ENCODE results near the gene CACNA2D2. TPM values are rescaled to one million over a fixed set of nuclear protein-coding genes. Genes with fewer than 3 reads are reported as not detected.

CACNA2D2 gene
- total RNA-seq, 1 donor from 2014 or later, result 1.00 TPM

DNA sequence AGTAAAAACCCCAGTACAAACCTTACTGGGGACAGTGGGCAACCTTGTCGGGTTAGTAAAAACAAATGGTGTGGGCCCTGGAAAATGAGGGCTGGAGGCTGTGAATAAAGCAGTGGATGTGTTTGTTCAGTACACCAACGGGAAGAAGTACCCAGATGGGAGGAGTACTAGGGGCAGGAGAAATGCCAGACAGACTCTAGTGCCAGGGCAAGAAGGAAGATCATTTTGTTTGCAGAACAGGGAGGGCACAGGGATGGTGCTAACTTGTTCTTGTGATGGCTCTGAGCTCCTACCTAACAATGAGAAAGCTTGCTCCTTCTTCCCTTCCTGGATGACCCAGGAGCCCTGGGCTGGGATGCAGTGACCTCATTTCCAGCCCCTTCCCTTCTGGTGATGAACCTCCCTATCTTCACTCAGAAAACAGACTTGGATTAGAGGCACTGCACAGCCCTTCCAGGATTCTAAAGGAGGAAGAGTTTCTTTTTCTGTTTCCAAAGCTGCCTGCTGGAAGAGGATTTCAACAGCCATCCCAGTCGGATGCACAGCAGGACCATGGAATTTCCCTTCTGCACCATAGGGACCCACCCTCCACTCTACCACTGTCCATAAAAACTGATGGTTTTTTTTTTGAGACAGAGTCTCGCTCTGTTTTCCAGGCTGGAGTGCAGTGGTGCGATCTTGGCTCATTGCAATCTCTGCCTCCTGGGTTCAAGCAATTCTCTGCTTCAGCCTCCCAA, 168.9 kb downstream of the CACNA2D2 start:
- Histone ChIP-seq H3K4me3 (ENCODE audit: insufficient read depth, low read depth, low read length) (no peak overlapping the region), H3K79me2 (ENCODE audit: insufficient read depth, low read length) (peaks cover 73% of the 10 kb centered on the region), H3K27ac (ENCODE audit: low read depth, low read length) (peak overlapping the region; percentile 69), H3K4me1 (ENCODE audit: insufficient read depth, low read length) (peaks cover 32% of the 10 kb centered on the region), H3K27me3 (ENCODE audit: insufficient read depth, low read length) (no peaks in the 10 kb centered on the region), H4K20me1 (ENCODE audit: insufficient read depth, low read length) (peaks cover 66% of the 10 kb centered on the region), H3K4me2 (ENCODE audit: low read length) (peak overlapping the region; percentile 94), H3K9me3 (ENCODE audit: insufficient read depth, low read depth, low read length) (no peaks in the 10 kb centered on the region), H3K9ac (ENCODE audit: low read length) (peak overlapping the region; percentile 65), H2AFZ (ENCODE audit: low read depth, low read length) (no peak overlapping the region), H3K36me3 (ENCODE audit: insufficient read depth, low read length) (peaks cover 26% of the 10 kb centered on the region)
- DNase-seq (ENCODE audit: low read depth) (no peak), FAIRE-seq (no peak)
- no peak for TF ChIP-seq EZH2 (IDR thresholded peaks at IDR 0.05; ENCODE audit: insufficient read depth, low read length)
- TF ChIP-seq, protein P1, sequence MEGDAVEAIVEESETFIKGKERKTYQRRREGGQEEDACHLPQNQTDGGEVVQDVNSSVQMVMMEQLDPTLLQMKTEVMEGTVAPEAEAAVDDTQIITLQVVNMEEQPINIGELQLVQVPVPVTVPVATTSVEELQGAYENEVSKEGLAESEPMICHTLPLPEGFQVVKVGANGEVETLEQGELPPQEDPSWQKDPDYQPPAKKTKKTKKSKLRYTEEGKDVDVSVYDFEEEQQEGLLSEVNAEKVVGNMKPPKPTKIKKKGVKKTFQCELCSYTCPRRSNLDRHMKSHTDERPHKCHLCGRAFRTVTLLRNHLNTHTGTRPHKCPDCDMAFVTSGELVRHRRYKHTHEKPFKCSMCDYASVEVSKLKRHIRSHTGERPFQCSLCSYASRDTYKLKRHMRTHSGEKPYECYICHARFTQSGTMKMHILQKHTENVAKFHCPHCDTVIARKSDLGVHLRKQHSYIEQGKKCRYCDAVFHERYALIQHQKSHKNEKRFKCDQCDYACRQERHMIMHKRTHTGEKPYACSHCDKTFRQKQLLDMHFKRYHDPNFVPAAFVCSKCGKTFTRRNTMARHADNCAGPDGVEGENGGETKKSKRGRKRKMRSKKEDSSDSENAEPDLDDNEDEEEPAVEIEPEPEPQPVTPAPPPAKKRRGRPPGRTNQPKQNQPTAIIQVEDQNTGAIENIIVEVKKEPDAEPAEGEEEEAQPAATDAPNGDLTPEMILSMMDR (IDR thresholded peaks at IDR 0.05; ENCODE audit: insufficient read depth, low read depth, low read length), result no peak
- Mint-ChIP-seq H3K4me3 (ENCODE audit: unreplicated experiment) (peak overlapping the region; percentile 68), H3K4me1 (ENCODE audit: low read depth, unreplicated experiment) (peaks cover 23% of the 10 kb centered on the region), H3K27ac (ENCODE audit: unreplicated experiment) (peak overlapping the region; percentile 88), H3K27me3 (ENCODE audit: low read depth, unreplicated experiment) (peaks cover under 1% of the 10 kb centered on the region), H3K36me3 (ENCODE audit: low read depth, unreplicated experiment) (peaks cover 9% of the 10 kb centered on the region), H3K9me3 (ENCODE audit: unreplicated experiment) (no peaks in the 10 kb centered on the region)

DNA sequence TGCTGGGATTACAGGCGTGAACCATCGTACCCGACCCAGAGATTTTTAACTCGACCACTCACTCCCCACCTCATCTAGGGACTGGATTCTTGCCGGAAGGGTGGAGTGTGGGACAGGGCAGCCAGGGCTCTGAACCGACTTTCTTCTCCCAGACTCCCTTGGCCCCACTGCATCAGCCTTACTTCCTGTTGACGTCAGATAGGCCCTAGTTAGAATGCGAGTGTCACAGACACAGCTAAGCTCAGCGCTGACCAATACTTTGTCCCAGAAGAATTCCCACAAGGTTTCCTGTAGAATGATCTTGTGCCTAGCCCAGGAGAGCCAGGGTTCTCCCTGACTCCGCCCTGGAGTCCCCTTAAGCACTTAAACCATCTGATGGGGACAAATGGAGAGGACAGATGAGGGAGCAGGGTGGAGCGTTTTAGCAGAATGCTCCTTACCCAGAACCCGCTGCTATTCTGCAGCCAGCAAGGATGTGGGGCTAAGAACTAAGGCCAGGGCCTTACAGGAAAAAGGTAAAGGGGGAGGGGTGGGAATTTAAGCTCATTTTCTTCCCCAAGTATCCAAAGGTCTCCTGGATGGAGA, 169.6 kb downstream of the CACNA2D2 start:
- peaks cover 32% of the 10 kb centered on the region for H3K4me1 ChIP-seq (ENCODE audit: insufficient read depth, low read length)
- H4K20me1 ChIP-seq (ENCODE audit: insufficient read depth, low read length), result peaks cover 66% of the 10 kb centered on the region
- Mint-ChIP-seq H3K4me3 (ENCODE audit: unreplicated experiment) (peak overlapping the region; percentile 68), H3K36me3 (ENCODE audit: low read depth, unreplicated experiment) (peaks cover 9% of the 10 kb centered on the region), H3K27me3 (ENCODE audit: low read depth, unreplicated experiment) (no peaks in the 10 kb centered on the region), H3K9me3 (ENCODE audit: unreplicated experiment) (no peaks in the 10 kb centered on the region), H3K4me1 (ENCODE audit: low read depth, unreplicated experiment) (peaks cover 22% of the 10 kb centered on the region), H3K27ac (ENCODE audit: unreplicated experiment) (peak overlapping the region; percentile 88)
- DNase-seq (ENCODE audit: low read depth) (no peak), FAIRE-seq (no peak)
- no peak overlapping the region for H2AFZ ChIP-seq (ENCODE audit: low read depth, low read length)
- peaks cover 29% of the 10 kb centered on the region for H3K36me3 ChIP-seq (ENCODE audit: insufficient read depth, low read length)
- peak overlapping the region; percentile 94 for H3K4me2 ChIP-seq (ENCODE audit: low read length)
- TF ChIP-seq, protein P1 (IDR thresholded peaks at IDR 0.05; ENCODE audit: insufficient read depth, low read depth, low read length), result no peak
- no peak overlapping the region for H3K4me3 ChIP-seq (ENCODE audit: insufficient read depth, low read depth, low read length)
- no peaks in the 10 kb centered on the region for H3K9me3 ChIP-seq (ENCODE audit: insufficient read depth, low read depth, low read length)
- H3K79me2 ChIP-seq (ENCODE audit: insufficient read depth, low read length), result peaks cover 73% of the 10 kb centered on the region
- H3K27ac ChIP-seq (ENCODE audit: low read depth, low read length), result peak overlapping the region; percentile 69
- H3K9ac ChIP-seq (ENCODE audit: low read length), result peak overlapping the region; percentile 65
- H3K27me3 ChIP-seq (ENCODE audit: insufficient read depth, low read length), result no peaks in the 10 kb centered on the region
